Fibroblast of villous mesenchyme (primary cell): ENCODE data around the gene ZDHHC8. TPM values are rescaled to one million over a fixed set of nuclear protein-coding genes. Genes with fewer than 3 reads are reported as not detected.

Experiments
- DNase-seq: peaks from one replicate; pipeline ENCODE4 v3.0.0-alpha.2; 2010; ENCODE audit warnings: low read depth
- H3K4me3 ChIP-seq: 2 replicates; pipeline ENCODE4 v1.5.1; 2011; ENCODE audit warnings: low read depth, mild to moderate bottlenecking, low read length
- CTCF ChIP-seq: IDR thresholded peaks from 2 replicates; pipeline ENCODE4 v1.5.1; 2012; ENCODE audit warnings: low read depth, mild to moderate bottlenecking, low read length; ENCODE audit not compliant: insufficient read depth
- total RNA-seq: library from RNA; depleted of rRNA; stranded (reverse); fragments of >200 nt; gene quantifications from 2 replicates; pipeline ENCODE4 v1.2.3, GENCODE V29; 2012

The ZDHHC8 gene
- total RNA-seq, 1 donor = 10.8 TPM

DNA sequence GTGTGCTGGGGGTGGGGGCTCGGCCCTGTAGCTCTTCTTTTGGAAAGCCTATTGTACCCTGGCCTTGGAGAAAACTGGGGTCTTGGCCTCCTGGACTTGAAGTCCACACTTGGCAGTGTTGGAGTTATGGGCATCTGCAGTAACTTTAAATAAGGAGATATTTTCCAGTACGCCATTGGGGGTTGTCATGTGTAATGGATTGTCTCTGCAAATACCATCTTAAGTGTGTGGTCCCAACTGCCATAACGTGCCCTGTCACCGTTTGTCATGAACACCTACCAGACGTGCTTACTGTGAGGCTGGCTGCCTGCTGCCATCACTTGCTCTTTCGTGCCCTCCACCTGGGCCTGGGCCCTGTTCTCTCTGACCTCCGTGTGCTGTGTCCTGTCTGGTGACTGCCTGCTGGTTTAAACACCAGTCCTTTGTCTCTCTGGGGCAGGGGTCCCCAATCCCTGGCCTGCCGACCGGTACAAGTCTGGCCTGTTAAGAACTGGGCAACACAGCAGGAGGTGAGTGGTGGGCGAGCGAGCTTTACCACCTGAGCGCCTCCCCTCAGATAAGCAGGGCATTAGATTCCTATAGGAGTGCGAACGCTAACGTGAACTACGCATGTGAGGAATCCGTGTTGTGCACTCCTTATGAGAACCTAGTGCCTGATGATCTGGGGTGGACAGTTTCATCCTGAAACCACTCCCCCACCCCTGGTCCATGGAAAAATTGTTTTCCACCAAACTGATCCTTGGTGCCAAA, 3.6 kb upstream of the ZDHHC8 start:
- no peak overlapping the region for H3K4me3 ChIP-seq
- DNase-seq = no peak
- no peak for TF ChIP-seq CTCF

DNA sequence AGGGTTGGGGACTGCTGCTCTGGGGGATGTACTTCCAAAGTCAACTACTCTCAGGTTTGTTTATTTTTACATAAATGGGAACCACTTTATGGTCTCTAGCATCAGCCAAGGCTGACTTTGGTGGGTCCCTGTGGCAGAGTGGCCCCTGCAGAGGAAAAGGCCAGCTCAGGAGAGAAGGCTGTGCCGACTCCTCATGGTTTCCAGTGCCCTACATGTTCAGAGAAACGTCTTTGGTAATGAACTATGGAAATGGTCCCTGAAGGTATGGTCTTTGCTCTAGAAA, 3.0 kb upstream of the ZDHHC8 start:
- DNase-seq = no peak
- no peak for TF ChIP-seq CTCF
- H3K4me3 ChIP-seq = no peak overlapping the region

DNA sequence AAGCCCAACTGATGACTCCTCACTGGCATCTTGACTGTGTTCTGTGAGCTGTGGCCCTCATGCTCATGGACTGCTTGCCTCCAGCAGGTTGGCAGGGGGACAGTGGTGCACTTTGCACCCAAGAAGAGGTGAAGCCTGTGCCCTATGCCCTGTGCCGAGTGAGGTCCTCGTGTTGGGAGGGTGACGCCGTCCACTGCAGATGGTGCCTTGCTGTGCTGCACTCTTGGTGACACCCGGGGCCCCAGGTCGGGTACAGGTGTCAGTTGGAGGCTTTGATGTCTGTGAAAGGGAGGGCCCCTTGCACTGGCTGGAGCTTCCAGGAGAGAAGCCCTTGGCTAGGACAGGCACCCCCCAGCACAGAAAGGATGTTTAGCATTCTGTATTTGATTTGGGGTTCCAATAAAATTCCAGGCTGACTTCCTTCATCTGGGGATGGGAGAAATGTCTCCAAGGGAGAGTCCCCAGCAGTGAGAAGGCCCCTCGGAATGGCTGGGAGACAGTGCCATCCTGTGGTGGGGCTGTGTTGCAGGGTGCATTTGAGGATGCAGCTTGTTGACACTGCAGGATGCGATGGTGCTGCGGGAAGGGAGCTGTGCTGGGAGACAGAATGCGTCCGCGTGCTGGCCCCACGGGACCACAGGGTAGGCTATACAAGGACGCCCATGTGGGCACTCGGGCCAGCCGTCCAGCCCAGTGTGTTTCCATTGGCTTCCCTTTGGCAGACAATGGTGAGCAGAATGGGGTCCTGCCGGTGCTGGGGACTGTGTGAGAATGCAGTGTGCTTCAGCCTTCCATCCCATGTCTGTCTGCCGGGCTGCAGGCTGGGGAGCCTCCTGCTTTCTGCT, 2.5 kb upstream of the ZDHHC8 start:
- TF ChIP-seq CTCF = peak; percentile 45
- H3K4me3 ChIP-seq = no peak overlapping the region
- peak; percentile 30 for DNase-seq

DNA sequence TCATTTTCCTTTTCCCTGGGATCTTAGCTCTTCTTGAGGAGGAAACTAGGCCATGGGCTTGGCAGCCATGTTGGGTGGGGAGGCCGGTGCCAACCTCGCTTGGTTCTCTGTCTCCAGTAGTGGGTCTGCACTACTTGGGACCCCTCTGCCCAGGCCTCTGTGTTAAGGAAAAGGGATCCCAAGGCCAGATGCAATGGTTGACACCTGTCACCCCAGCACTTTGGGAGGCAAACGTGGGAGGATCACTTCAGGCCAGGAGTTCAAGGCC, 1.9 kb upstream of the ZDHHC8 start:
- no peak for DNase-seq
- no peak overlapping the region for H3K4me3 ChIP-seq
- TF ChIP-seq CTCF = no peak

- H3K4me3 ChIP-seq = no peak overlapping the region
- DNase-seq = no peak
- TF ChIP-seq CTCF = no peak
Observed at GRCh38 chr22:20130319-20130718, 1.3 kb upstream of the ZDHHC8 start.

DNA sequence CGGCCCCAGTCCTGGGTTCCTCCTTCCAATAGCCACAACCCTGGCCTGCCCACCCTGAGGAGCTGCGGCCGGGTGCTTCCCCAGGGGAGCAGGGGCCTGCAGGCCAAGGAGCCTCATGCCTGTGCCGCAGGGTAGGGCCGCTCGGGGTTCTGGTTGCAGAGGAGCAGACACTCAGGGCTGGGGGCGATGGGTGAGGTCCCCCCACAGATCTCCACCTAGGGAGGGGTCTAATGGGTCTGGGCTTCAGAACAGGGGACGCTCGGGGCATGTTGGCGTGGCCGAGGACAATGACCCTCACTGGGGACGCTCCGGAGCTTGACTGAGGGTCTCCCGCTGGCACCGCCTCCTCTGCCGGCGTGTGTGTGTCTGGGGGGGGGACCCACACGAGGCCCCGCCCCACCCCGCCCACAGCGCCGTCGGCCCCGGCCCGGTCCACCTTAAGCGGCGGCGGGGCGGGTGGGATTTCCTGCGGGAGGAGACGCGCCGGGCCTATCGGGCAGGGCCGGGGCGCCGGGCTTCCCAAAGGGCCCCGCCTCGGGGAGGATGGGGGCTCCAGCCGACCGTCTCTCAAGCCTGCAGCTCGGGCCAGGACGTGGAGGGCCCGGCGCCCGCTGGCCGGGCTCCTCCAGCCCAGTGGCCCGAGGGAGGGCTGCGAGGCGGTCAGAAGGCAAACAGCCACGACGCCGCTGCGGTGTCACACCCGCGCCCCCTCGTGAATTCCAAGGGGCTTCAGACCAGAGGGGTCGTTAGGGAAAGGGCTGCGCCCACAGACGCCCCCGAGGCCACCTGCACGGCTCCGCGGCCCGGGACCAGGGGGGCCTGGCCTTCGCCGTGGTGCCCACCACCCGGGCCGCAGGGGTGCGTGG, 640 bp upstream of the ZDHHC8 start:
- peak overlapping the region; percentile 82 for H3K4me3 ChIP-seq
- peak; percentile 82 for DNase-seq
- no peak for TF ChIP-seq CTCF
